HCT116 (cell line): ENCODE measurements around the gene GABBR2. TPM values are rescaled to one million over a fixed set of nuclear protein-coding genes. Genes with fewer than 3 reads are reported as not detected.

Experiments
- ATAC-seq: fragments of 200-7000 bp; cut with Tn5 transposase; 2 replicates; pipeline ENCODE4 v1.9.1; 2020; ENCODE audit warnings: mild to moderate bottlenecking, moderate library complexity
- BruUV-seq: library from RNA; stranded (reverse); fragments of 400-500 nt; replicated peaks from 2 replicates; lab custom pipeline; 2021; lab: Mats Ljungman, UMichigan
- CTCF ChIA-PET: fragments of 300-600 bp; sonication (Branson Sonifier 250); formaldehyde crosslinking; loops from one replicate; lab custom pipeline; 2021; ENCODE audit warnings: antibody characterized with exemption; lab: Charles Lee
- POLR2A ChIA-PET: fragments of 300-600, 350-600 bp; sonication (Branson Sonifier 250); formaldehyde crosslinking; loops from one replicate; lab custom pipeline; 2021; ENCODE audit warnings: antibody characterized with exemption; lab: Charles Lee
- RAD21 ChIA-PET, 2 experiments: fragments of 300-600 bp; sonication (Branson Sonifier 250); formaldehyde crosslinking; loops; one replicate each; lab custom pipeline; 2023; ENCODE audit warnings: low total read pairs in 2 of 2; ENCODE audit not compliant: uncharacterized antibody in 2 of 2, unreplicated experiment in 2 of 2, low non-redundant PET in 1 of 2; lab: Charles Lee
- DNase-seq: peaks from one replicate; pipeline ENCODE4 v3.0.0-alpha.2; 2010; ENCODE audit warnings: low read depth, low spot score
- H2AFZ ChIP-seq: fragments of 200-600 bp; shearing (Covaris generic), sonication (generic); 2 replicates; pipeline ENCODE4 v1.6.1; 2017; ENCODE audit warnings: low read depth, mixed run types, mixed read lengths, antibody characterized with exemption, low read length; ENCODE audit not compliant: poor library complexity, severe bottlenecking
- H3K27ac ChIP-seq: 2 replicates; pipeline ENCODE4 v1.5.1; 2012; ENCODE audit warnings: low read depth, low read length
- H3K27me3 ChIP-seq: fragments of 200-600 bp; sonication (generic); 2 replicates; pipeline ENCODE4 v1.6.1; 2016; ENCODE audit warnings: mixed run types, low read length, mixed read lengths; ENCODE audit not compliant: insufficient read depth
- H3K36me3 ChIP-seq, 2 experiments: fragments of 200-500 bp in 1 of 2; fragments of 200-600 bp in 1 of 2; sonication (Bioruptor generic) in 1 of 2; sonication (generic) in 1 of 2; 2 replicates each; pipeline versions ENCODE4 v1.5.1 to v1.6.1; 2014 to 2016; ENCODE audit warnings: low read length in 2 of 2, inconsistent platforms in 1 of 2, mixed read lengths in 1 of 2, mixed run types in 1 of 2; ENCODE audit not compliant: insufficient read depth in 2 of 2, control insufficient read depth in 1 of 2
- H3K4me1 ChIP-seq, 2 experiments: fragments of 200-600 bp in 1 of 2; sonication (generic) in 1 of 2; 2 replicates each; pipeline versions ENCODE4 v1.5.1 to v1.6.1; 2012 to 2017; ENCODE audit warnings: low read length in 2 of 2, inconsistent platforms in 1 of 2, mild to moderate bottlenecking in 1 of 2, mixed read lengths in 1 of 2, mixed run types in 1 of 2, moderate library complexity in 1 of 2; ENCODE audit not compliant: insufficient read depth in 2 of 2, control insufficient read depth in 1 of 2
- H3K4me2 ChIP-seq: fragments of 200-600 bp; sonication (generic); 2 replicates; pipeline ENCODE4 v1.6.1; 2017; ENCODE audit warnings: mixed run types, low read length, mixed read lengths
- H3K4me3 ChIP-seq, 2 experiments: fragments of 200-600 bp in 1 of 2; sonication (generic) in 1 of 2; replicated peaks in 1 of 2; 2 replicates each; pipeline ENCODE4 v1.5.1; 2011 to 2016; ENCODE audit warnings: low read length in 2 of 2, control low read depth in 1 of 2, low read depth in 1 of 2, mild to moderate bottlenecking in 1 of 2, mixed read lengths in 1 of 2, mixed run types in 1 of 2
- H3K79me2 ChIP-seq: fragments of 200-600 bp; sonication (generic); 2 replicates; pipeline ENCODE4 v1.6.1; 2017; ENCODE audit warnings: mild to moderate bottlenecking, mixed run types, low read length, moderate library complexity, mixed read lengths; ENCODE audit not compliant: insufficient read depth
- H3K9ac ChIP-seq: fragments of 200-600 bp; sonication (generic); 2 replicates; pipeline ENCODE4 v1.6.1; 2016; ENCODE audit warnings: low read length, mixed read lengths
- H3K9me2 ChIP-seq: fragments of 200-600 bp; sonication (generic), shearing (Covaris generic); 2 replicates; pipeline ENCODE4 v1.6.1; 2017; ENCODE audit warnings: mixed run types, mild to moderate bottlenecking, moderate library complexity; ENCODE audit not compliant: insufficient read depth
- H3K9me3 ChIP-seq, 2 experiments: fragments of 200-500 bp in 1 of 2; fragments of 200-600 bp in 1 of 2; sonication (Bioruptor generic) in 1 of 2; sonication (generic) in 1 of 2; 2 replicates each; pipeline ENCODE4 v1.6.1; 2014 to 2017; ENCODE audit warnings: low read length in 2 of 2, mixed read lengths in 2 of 2, inconsistent platforms in 1 of 2, low read depth in 1 of 2, mild to moderate bottlenecking in 1 of 2, mixed run types in 1 of 2, moderate library complexity in 1 of 2; ENCODE audit not compliant: control insufficient read depth in 1 of 2, insufficient read depth in 1 of 2
- H4K20me1 ChIP-seq: fragments of 200-600 bp; sonication (generic), shearing (Covaris generic); 2 replicates; pipeline ENCODE4 v1.6.1; 2017; ENCODE audit warnings: mixed run types, mild to moderate bottlenecking, moderate library complexity; ENCODE audit not compliant: insufficient read depth
- CBX3 ChIP-seq: IDR thresholded peaks from 2 replicates; pipeline ENCODE4 v1.6.1; 2012; ENCODE audit warnings: low read depth
- CEBPB ChIP-seq: IDR thresholded peaks from 2 replicates; pipeline ENCODE4 v1.6.1; 2012; ENCODE audit warnings: low read depth
- CTCF ChIP-seq, 3 experiments: fragments of 200-600 bp in 1 of 3; sonication (generic) in 1 of 3; IDR thresholded peaks in 2 of 3; conservative IDR thresholded peaks in 1 of 3; 2 replicates each; pipeline ENCODE4 v1.5.1; 2012 to 2017; ENCODE audit warnings: low read depth in 2 of 3, low read length in 2 of 3, antibody characterized with exemption in 1 of 3, borderline replicate concordance in 1 of 3, control low read depth in 1 of 3, mild to moderate bottlenecking in 1 of 3, mixed read lengths in 1 of 3, mixed run types in 1 of 3, moderate library complexity in 1 of 3; ENCODE audit not compliant: insufficient read depth in 1 of 3
- ELF1 ChIP-seq: IDR thresholded peaks from 2 replicates; pipeline ENCODE4 v1.6.1; 2012; ENCODE audit warnings: low read depth, borderline replicate concordance
- EZH2 ChIP-seq: fragments of 200-600 bp; sonication (generic); IDR thresholded peaks from 2 replicates; pipeline ENCODE4 v1.6.1; 2017; ENCODE audit warnings: antibody characterized with exemption, mixed run types
- EZH2phosphoT487 ChIP-seq: fragments of 200-600 bp; IDR thresholded peaks from 2 replicates; pipeline ENCODE4 v1.6.1; 2018; ENCODE audit warnings: antibody characterized with exemption, borderline replicate concordance
- MAX ChIP-seq: IDR thresholded peaks from 2 replicates; pipeline ENCODE4 v1.6.1; 2012
- POLR2A ChIP-seq: IDR thresholded peaks from 2 replicates; pipeline ENCODE4 v1.7.0; 2011; ENCODE audit warnings: borderline replicate concordance; ENCODE audit not compliant: insufficient read depth, insufficient read length; ENCODE audit errors: extremely low read depth
- POLR2AphosphoS5 ChIP-seq: IDR thresholded peaks from 2 replicates; pipeline ENCODE4 v1.6.1; 2011; ENCODE audit warnings: mild to moderate bottlenecking, low read depth, low read length, moderate library complexity
- REST ChIP-seq: IDR thresholded peaks from 2 replicates; pipeline ENCODE4 v1.6.1; 2012; ENCODE audit warnings: low read depth
- SIN3A ChIP-seq: IDR thresholded peaks from 2 replicates; pipeline ENCODE4 v1.6.1; 2012; ENCODE audit warnings: low read depth
- SP1 ChIP-seq: IDR thresholded peaks from 2 replicates; pipeline ENCODE4 v1.6.1; 2012; ENCODE audit warnings: low read depth
- SRF ChIP-seq: IDR thresholded peaks from 2 replicates; pipeline ENCODE4 v1.6.1; 2012; ENCODE audit warnings: low read depth
- TCF7L2 ChIP-seq: IDR thresholded peaks from 2 replicates; pipeline ENCODE4 v1.7.0; 2011; ENCODE audit warnings: borderline replicate concordance, inconsistent platforms; ENCODE audit not compliant: insufficient read depth, insufficient read length; ENCODE audit errors: extremely low read depth
- YY1 ChIP-seq: IDR thresholded peaks from 2 replicates; pipeline ENCODE4 v1.6.1; 2011; ENCODE audit warnings: low read length, low read depth, moderate library complexity, mild to moderate bottlenecking; ENCODE audit not compliant: insufficient replicate concordance; ENCODE audit errors: extremely low read depth
- ZFX ChIP-seq: fragments of 450-650 bp; IDR thresholded peaks from 2 replicates; pipeline ENCODE4 v1.6.1; 2017
- intact Hi-C: fragments of 100-400 bp; cut with micrococcal nuclease; formaldehyde crosslinking; loops from 2 replicates; pipeline ENCODE4 v1.10.0; 2022
- total RNA-seq: library from RNA; stranded (reverse); gene quantifications from one replicate; pipeline ENCODE4 v1.2.1, GENCODE V29; 2021; ENCODE audit not compliant: unreplicated experiment

GABBR2 gene
- total RNA-seq, 1 experiment from 2014 or later, result 0.15 TPM

GRCh38 chr9:98406469-98406868 is 302.3 kb downstream of the GABBR2 start:
- Histone ChIP-seq H2AFZ (no peak overlapping the region), H3K9ac (no peak overlapping the region), H3K27ac (no peak overlapping the region), H3K79me2 (no peaks in the 10 kb centered on the region), H3K4me3 (no peak overlapping the region), H3K4me2 (no peak overlapping the region), H3K27me3 (no peaks in the 10 kb centered on the region), H3K9me3 (no peaks in the 10 kb centered on the region), H3K9me2 (no peaks in the 10 kb centered on the region), H4K20me1 (no peaks in the 10 kb centered on the region), H3K4me1 (no peaks in the 10 kb centered on the region)
- POLR2A ChIA-PET, result no interaction called here
- RAD21 ChIA-PET, result no interaction called here
- DNase-seq (no peak), ATAC-seq (no peak)
- BruUV-seq, result no TSS peak
- CTCF ChIA-PET, result no interaction called here
- intact Hi-C loops, result no loop called here
- TF ChIP-seq ZFX, result no peak
- no peak for TF ChIP-seq CBX3
- no peak for TF ChIP-seq TCF7L2
- TF ChIP-seq EZH2, result no peak
- no peak for TF ChIP-seq SP1
- TF ChIP-seq CEBPB, result no peak
- TF ChIP-seq ELF1, result no peak
- TF ChIP-seq CTCF (IDR thresholded peaks at IDR 0.05 in 2 of 3, conservative IDR thresholded peaks at IDR 0.05 in 1 of 3; ENCODE audit: borderline replicate concordance in 1 of 3, insufficient read depth in 1 of 3, low read depth in 2 of 3, low read length in 2 of 3), result no peak
- no peak for TF ChIP-seq SRF
- TF ChIP-seq EZH2phosphoT487, result no peak
- TF ChIP-seq POLR2A, result no peak
- no peak for TF ChIP-seq POLR2AphosphoS5
- no peak for TF ChIP-seq REST
- TF ChIP-seq YY1, result no peak
- TF ChIP-seq MAX, result no peak
- no peak for TF ChIP-seq SIN3A
- TF ChIP-seq, all 23 proteins: peak for 0
- no peaks in the 10 kb centered on the region for H3K36me3 ChIP-seq
